Middle frontal gyrus (tissue), 1 donor: ENCODE data around the gene CACNA1D.

Experiments used
- DNase-seq: peaks from one replicate; pipeline ENCODE4 v3.0.0-alpha.2; 2015; ENCODE audit warnings: low spot score; ENCODE audit errors: extremely low spot score

Gene CACNA1D

GRCh38 chr3:53711387-53711786 is 217.0 kb downstream of the CACNA1D start:
- no peak for DNase-seq

- DNase-seq: no peak
Measured at GRCh38 chr3:53712817-53713388, 218.5 kb downstream of the CACNA1D start.

DNA sequence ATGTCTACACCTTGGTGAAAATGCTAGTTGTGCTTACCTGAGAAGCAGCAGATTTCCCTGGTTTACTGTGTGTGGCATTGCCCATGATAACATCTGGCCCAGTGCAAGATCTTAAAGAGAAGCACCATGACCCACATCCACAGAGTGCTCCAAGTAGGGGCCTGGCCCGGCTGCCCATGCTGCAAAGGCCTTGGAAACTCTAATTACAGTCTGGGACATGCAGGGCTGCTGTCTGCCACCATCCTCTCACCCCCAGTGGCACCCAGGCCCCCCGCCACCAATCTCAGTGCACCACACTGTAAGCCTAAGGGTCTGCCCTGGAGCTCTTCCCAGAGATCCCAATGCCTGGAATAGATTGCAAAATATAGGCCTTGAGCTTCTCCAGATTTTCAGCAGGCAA is 219.2 kb downstream of the CACNA1D start:
- DNase-seq: no peak

DNA sequence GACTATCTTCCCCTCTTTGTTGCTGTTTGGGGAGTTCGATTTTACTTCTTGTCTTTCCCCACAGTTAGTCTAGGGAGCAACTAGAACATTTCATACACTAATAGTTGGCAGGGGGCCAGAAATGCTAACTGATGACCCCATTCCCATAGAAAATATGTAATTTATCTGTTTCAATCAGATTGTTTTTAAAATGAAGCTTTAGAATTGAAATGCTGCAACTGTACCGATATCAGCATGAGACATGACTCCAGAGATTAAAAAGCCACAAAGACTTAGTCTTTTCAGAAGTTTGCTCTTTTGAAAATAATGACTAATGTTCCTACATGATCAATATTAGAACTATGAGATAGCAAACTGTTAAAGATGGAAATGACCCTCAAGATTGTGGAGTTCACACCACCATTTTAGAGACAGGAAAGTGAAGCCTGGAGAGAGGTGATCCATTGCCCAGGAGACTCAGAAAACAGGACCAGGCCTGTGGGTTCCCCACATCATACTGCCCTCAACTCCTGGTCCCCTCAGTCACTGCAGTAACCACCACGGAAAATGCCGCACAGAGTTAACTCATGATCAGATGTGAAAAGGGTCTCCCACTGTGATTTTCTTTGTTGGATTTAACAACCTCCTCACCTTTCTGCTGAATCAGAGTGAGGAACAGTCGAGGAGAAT is 221.5 kb downstream of the CACNA1D start:
- DNase-seq: no peak

GRCh38 chr3:53716998-53717397 is 222.6 kb downstream of the CACNA1D start:
- no peak for DNase-seq

DNA sequence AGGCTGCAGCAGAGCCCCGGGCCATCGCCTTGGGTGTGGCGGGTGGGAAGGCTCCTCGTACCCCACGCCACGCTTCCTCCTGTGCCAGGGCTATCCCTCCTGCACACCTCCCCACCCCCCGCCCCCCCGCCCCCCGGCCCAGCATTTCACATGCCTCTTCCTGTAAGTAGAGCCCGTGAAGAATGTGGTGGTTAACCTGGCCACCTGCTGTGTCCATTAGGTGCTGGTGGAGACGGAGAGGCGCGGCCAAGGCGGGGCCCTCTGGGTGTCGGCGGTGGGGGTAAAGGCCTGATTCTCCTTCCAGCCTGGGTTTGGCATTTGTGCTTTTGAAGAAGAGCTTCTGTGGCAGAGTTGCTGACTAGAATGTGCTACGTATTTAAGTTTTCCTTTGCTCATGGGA is 224.1 kb downstream of the CACNA1D start:
- no peak for DNase-seq

DNA sequence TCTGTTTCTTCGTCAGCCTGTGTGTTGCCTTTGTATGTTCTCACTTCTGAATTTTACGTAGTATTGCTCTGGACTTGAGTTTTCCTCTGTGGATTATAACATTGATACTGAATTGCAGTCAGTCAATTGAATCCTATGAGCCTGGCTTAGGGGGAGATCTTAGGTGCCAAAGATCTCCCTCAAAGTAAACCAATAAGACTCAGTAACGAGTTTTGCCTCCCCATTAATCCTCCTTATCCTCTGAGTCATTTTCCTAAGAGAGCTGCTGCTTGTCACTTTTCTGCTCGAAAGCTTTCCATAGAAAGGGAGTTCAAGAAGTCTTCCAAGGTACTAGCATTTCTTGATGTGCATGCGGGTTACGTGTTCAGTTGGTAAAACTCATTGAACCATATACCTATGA is 225.4 kb downstream of the CACNA1D start:
- no peak for DNase-seq

GRCh38 chr3:53721187-53722119 is 227.0 kb downstream of the CACNA1D start:
- no peak for DNase-seq

GRCh38 chr3:53724566-53724965 is 230.2 kb downstream of the CACNA1D start:
- no peak for DNase-seq

GRCh38 chr3:53725387-53725995 is 231.1 kb downstream of the CACNA1D start:
- DNase-seq: no peak

- no peak for DNase-seq
Measured at GRCh38 chr3:53726643-53727042, 232.2 kb downstream of the CACNA1D start.

- DNase-seq: no peak
Measured at GRCh38 chr3:53728606-53729005, 234.2 kb downstream of the CACNA1D start.

- DNase-seq: no peak
Measured at GRCh38 chr3:53729159-53729558, 234.7 kb downstream of the CACNA1D start.

GRCh38 chr3:53729618-53730017 is 235.2 kb downstream of the CACNA1D start:
- DNase-seq: no peak

GRCh38 chr3:53730576-53730975 is 236.2 kb downstream of the CACNA1D start:
- no peak for DNase-seq

DNA sequence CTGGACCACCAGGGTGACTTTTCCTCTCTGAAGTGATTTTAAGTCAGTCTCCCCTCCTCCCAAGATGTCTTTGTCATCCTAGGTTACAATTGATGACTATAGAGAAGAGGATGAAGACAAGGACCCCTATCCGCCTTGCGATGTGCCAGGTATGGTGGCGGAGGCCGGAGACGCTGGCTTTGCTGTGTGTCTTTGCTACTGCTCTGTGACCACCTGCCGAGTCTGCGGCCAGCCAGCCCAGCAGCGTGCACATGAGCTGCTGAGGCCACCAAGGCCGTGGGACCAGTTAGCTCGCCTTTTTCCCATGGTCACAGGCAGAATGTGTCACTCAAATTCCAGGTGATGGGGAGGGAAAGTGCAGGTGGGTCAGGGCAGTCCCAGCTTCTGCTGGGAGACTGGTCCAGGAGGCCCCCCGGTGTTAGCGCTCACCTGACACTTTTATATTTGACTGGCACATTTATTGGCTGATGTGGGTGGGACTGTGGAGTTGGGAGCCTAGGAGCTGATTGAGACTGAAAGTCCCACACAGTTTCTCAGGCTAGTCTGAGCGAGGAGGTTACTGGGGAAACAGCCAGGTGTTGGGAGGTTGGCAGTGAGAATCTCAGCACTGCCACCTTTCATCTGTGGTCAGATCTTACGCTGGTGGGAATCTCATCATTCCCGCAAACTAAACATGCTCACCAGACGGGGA is 237.7 kb downstream of the CACNA1D start:
- DNase-seq: no peak

DNA sequence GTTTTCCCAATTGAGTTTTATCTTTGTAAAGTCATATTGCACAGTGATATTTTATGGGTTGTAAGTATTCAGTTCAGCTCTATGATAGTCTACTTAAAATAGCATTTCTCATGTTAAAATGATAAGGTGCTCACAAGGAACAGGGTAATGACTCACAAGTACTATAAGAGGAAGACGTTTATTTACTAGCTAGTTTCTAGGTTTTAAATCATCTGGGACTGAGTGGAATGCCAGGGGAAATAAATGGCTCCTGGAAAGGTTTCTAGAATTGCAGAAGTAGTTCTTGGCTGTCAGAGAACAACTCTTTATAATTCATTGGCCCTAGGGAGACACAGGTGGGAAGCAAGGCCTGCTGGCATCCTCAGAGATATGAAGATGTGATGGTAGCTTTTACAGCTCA is 239.0 kb downstream of the CACNA1D start:
- no peak for DNase-seq

DNA sequence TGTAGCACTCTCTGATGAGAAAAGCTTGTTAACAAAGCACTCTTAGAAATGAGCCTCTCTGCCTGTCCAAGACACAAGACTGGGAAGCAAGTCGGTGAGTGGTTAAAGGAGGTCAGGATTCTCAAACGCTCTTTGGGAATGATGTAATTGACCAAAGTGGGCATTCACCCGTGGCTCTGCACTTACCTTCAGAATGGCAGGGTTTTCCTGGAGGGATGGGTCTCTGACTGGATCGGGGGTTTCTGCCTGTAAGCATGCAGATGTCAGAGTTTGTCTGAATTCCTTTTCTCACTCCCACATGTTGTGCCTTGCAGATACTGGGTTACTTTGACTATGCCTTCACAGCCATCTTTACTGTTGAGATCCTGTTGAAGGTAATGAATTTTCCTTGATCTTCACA is 245.6 kb downstream of the CACNA1D start:
- DNase-seq: no peak

- DNase-seq: no peak
Measured at GRCh38 chr3:53740956-53741355, 246.5 kb downstream of the CACNA1D start.

DNA sequence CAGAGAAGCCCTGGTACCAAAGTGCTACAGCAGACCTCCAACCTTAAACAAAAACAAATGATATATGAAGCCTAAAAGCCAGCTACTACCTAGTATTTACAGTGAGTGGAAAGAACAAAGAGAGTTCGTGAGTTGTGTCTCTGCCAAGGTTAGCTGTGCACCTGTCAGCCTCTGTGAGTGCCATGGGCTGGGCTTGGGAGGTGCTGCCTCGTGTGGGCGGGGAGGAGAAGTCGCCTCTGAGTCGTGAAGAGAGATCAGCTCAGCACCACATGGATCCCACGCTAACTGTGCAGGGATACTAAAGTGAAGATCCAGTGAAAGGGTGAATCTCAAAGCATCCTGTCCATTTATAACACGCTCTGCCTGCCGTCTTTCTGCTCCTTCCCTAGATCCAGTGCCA is 249.9 kb downstream of the CACNA1D start:
- no peak for DNase-seq

- DNase-seq: no peak
Measured at GRCh38 chr3:53747559-53747958, 253.1 kb downstream of the CACNA1D start.
